ENCODE measurements around the gene OR51E2.

DNA sequence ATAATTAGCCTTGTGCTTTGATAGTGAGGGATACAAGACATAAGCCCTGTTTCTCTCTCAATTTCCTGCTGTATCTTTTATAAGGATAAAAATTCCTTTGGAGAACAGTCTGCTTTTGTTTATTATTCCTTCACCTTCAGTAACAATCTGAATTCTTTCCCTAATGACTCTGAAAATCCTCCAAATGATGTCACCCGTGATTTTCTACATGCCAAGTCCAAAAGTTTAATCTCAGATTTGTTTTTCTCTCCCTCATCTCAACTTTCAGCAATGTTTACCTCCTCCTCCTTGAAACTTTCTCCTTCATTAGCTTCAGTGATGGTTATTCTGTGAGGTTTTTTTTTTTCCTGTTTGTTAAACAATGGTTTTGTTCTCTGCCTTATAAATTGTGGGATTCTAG, 2.2 kb downstream of the OR51E2 start:
- TF ChIP-seq, protein P1, sequence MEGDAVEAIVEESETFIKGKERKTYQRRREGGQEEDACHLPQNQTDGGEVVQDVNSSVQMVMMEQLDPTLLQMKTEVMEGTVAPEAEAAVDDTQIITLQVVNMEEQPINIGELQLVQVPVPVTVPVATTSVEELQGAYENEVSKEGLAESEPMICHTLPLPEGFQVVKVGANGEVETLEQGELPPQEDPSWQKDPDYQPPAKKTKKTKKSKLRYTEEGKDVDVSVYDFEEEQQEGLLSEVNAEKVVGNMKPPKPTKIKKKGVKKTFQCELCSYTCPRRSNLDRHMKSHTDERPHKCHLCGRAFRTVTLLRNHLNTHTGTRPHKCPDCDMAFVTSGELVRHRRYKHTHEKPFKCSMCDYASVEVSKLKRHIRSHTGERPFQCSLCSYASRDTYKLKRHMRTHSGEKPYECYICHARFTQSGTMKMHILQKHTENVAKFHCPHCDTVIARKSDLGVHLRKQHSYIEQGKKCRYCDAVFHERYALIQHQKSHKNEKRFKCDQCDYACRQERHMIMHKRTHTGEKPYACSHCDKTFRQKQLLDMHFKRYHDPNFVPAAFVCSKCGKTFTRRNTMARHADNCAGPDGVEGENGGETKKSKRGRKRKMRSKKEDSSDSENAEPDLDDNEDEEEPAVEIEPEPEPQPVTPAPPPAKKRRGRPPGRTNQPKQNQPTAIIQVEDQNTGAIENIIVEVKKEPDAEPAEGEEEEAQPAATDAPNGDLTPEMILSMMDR (IDR thresholded peaks at IDR 0.05), result no peak
- TF ChIP-seq POLR2A (IDR thresholded peaks at IDR 0.05), result no peak
